ENCODE results near the gene WDR64.
A peak's percentile ranks its signal among the peaks of the same experiment; 100 is the strongest.

WDR64 gene

DNA sequence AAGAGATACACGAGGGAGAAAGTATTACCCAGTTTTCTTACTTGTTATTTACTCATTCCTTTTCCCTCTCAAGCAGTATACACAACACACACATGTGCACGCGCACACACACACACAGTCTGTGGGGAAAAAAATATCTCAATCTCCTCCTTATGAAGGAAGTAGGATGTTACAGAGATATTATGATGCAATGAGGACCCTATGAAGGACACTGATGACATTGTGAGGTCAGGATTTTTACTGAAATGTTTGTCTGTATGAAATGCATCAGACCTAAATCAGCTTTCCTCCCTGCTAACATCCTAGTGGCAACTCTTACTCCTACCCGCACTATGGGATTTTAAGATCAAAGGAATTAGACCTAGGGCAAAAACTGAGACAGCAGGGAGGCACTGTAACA is at the start of gene WDR64:
WDR64 (plus strand) TSS at position 270 of the 400 bp plus-strand sequence. CDS start 204 bp downstream, outside the sequence.
- DNase-seq (ENCODE audit: low spot score): no peak
- TF ChIP-seq, protein P1, sequence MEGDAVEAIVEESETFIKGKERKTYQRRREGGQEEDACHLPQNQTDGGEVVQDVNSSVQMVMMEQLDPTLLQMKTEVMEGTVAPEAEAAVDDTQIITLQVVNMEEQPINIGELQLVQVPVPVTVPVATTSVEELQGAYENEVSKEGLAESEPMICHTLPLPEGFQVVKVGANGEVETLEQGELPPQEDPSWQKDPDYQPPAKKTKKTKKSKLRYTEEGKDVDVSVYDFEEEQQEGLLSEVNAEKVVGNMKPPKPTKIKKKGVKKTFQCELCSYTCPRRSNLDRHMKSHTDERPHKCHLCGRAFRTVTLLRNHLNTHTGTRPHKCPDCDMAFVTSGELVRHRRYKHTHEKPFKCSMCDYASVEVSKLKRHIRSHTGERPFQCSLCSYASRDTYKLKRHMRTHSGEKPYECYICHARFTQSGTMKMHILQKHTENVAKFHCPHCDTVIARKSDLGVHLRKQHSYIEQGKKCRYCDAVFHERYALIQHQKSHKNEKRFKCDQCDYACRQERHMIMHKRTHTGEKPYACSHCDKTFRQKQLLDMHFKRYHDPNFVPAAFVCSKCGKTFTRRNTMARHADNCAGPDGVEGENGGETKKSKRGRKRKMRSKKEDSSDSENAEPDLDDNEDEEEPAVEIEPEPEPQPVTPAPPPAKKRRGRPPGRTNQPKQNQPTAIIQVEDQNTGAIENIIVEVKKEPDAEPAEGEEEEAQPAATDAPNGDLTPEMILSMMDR (IDR thresholded peaks at IDR 0.05; ENCODE audit: extremely low read depth, missing control alignments): no peak

DNA sequence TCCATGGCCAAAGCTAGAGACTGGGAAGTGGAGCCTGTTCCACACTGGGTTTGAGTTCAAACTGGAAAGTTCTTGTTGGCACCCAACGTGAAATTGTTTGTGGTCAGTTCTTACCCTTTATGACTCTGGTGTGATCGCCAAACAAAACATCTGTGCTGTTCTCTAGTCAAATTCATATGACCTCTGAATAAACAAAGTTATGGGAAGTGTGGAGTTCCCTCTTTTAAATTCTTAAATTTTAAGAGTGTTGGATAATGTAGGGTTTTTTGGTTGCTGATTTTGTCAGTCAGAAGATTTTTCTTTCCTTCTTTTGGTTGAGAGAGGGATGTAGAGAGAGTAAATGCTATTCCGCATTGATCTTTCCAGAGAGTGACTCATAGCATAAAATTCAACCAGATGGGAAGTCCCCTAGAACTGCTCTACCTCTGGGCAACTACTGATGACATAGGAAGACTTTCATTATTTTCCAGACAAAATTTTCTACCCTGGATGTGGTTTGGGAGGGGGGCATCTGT is 48.3 kb upstream of the WDR64 start:
- no peak for DNase-seq (ENCODE audit: low spot score)
- TF ChIP-seq, protein P1 (IDR thresholded peaks at IDR 0.05; ENCODE audit: extremely low read depth, missing control alignments): no peak

DNA sequence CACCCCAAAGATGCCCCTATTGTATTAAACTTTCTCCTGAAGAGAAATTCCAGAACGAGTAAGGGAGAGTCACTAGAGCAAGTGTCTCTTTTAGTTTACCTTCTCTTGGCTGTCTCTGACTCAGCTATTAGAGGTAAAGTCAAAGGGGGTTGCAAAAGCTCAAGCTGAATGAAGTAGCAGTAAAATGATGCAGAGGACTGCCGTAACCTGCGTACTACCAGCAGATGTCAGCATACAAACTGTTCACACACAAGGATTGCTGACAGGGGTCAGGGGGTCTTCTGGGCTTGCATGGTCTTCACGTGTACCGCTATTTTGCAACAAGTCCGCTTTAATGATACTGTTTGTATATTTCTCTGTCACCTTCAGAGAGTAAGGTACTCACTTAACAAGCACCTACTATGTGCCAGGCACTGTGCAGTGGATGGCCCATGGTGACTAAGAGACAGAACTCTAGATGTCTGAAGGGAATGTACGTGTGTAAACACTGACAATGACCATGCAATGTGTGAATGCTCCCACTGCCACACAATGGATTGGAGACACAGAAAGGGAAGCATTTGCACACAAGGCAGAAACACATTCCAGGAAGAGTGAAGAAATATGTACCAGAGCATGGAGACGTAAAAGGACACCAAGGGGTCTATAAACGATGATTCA is 46.8 kb upstream of the WDR64 start:
- TF ChIP-seq, protein P1 (IDR thresholded peaks at IDR 0.05; ENCODE audit: extremely low read depth, missing control alignments): peak; percentile 13
- no peak for DNase-seq (ENCODE audit: low spot score)

DNA sequence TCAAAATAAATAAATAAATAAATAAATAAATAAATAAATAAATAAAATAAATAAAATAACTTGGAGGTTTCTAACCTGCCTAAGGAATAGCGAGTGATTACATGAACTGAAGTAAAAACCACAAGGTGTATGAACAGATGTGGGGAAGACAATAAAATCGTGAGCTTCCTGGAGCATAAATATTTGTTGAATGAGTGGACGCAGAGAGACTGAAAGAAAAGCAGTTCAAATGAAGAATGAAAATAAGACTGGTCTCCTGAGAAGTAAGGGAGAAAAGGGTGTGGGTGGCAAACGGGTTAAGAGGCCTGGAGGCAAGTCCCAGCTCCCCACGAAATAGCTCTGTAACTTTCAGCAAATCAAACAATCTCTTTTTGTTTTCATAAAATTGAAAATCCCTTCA is 45.5 kb upstream of the WDR64 start:
- no peak for DNase-seq (ENCODE audit: low spot score)
- TF ChIP-seq, protein P1 (IDR thresholded peaks at IDR 0.05; ENCODE audit: extremely low read depth, missing control alignments): no peak

DNA sequence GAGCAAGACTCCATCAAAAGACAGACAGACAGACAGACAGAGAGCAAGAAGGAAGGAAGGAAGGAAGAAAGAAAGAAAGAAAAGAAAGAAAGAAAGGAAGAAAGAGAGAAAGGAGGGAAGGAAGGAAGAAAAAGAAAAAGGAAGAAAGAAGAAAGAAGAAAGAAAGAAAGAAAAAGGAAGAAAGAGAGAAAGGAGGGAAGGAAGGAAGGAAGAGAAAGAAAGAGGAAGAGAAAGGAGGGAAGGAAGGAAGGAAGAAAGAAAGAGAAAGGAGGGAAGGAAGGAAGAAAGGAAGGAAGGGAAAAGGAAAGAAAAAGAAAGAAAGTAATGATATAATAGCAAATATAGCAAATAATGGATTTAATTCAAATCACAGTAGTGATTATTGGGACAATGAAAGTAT is 44.6 kb upstream of the WDR64 start:
- TF ChIP-seq, protein P1 (IDR thresholded peaks at IDR 0.05; ENCODE audit: extremely low read depth, missing control alignments): no peak
- no peak for DNase-seq (ENCODE audit: low spot score)

DNA sequence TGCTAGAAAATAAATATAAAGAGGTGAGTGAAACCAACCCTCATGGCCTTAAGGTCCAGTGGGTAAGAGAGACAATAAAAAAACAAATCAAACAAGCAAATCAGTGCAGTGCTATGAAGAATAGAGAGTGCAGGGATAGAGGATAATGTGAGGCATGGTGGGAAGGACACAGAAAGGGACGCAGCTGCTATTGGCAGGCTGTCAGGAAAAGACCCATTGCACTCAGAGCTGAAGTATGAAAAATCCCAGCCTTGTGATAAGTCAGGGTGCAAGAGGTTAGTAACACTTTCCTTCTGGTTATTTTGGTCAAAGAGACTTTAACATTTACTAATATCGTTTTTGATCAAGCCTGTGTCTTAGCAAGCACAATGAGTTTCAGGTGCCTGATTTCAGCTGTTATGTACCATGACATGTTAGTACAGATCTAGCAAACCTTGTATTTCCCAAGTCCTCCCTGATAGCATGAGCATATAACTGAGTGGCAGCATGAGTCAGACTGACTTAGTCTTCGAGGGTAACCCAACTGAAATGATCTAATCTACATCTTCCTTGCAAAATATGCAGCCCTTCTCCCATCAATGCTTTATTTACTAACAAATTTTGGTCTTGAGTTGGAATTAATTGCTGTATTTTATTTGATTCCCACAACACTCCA is 43.6 kb upstream of the WDR64 start:
- DNase-seq (ENCODE audit: low spot score): no peak
- TF ChIP-seq, protein P1 (IDR thresholded peaks at IDR 0.05; ENCODE audit: extremely low read depth, missing control alignments): no peak

DNA sequence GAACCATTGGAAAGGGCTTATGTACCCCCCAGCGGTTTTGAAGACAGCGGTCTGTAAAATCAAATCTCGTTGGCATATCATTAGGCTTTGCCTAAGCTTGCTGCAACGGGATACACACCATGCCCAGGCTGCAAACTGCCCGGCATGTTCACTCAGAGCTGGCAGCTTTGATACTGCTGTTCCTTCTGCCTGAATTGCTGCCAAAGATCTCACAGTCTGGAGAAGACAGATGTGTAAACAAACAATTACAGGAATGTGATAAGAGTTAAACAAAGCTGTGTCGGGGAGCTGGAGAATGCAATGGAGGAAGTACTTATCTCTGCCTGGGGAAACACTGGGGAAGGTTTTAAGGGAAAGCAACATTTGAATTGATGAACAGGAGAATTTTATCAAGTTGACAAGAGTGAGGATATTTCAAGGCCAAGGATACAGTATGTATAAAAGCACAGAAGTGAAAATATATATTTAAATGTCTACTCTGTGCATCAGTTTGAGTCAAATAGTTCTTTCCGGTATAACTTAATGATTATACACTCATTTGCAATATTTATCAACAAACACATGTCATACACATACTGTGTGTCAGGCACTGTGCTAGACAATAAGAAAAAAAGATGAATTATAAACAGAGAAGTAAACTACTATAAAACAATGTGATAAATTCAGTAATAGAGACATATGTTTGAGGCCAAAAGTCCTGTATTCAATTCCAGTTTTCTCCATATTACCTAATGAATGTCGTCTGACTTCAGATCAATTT is 41.8 kb upstream of the WDR64 start:
- DNase-seq (ENCODE audit: low spot score): no peak
- TF ChIP-seq, protein P1 (IDR thresholded peaks at IDR 0.05; ENCODE audit: extremely low read depth, missing control alignments): no peak

Measured in GM20000 (cell line).